Left renal cortex interstitium (tissue), 4 donors: ENCODE measurements around the gene SLC35B2. TPM values are rescaled to one million over a fixed set of nuclear protein-coding genes. Genes with fewer than 3 reads are reported as not detected.

Experiments used
- DNase-seq, 4 donors: peaks; one replicate each; pipeline ENCODE4 v3.0.0-alpha.2; 2013; ENCODE audit warnings: low read depth in 4 of 4, low spot score in 2 of 4, missing footprints in 1 of 4
- polyA plus RNA-seq, 4 donors: library from polyadenylated mRNA; unstranded; fragments of 120-200 nt; gene quantifications; one replicate each; pipeline ENCODE4 v1.2.1, GENCODE V29; 2013; ENCODE audit not compliant: insufficient read length in 4 of 4

Gene SLC35B2
- polyA plus RNA-seq = 10 to 100 TPM; 48.9 to 68.1 (median 58.1) TPM

GRCh38 chr6:44257025-44257752 lies at the start of gene SLC35B2:
SLC35B2 (minus strand) TSS chr6:44257528; CDS start chr6:44257410, 118 bp downstream.
- DNase-seq = peak in 2 of 4 donors; percentile 58 to 61

- no peak for DNase-seq
Measured at GRCh38 chr6:44306710-44307109, 49.4 kb upstream of the SLC35B2 start.

- DNase-seq = no peak
Measured at GRCh38 chr6:44305200-44305725, 47.9 kb upstream of the SLC35B2 start.

GRCh38 chr6:44304282-44305199 lies 47.2 kb upstream of the SLC35B2 start:
- DNase-seq = no peak

- no peak for DNase-seq
Measured at GRCh38 chr6:44303842-44304241, 46.5 kb upstream of the SLC35B2 start.

- DNase-seq = no peak
Measured at GRCh38 chr6:44302856-44303255, 45.5 kb upstream of the SLC35B2 start.

GRCh38 chr6:44301782-44302564 lies 44.6 kb upstream of the SLC35B2 start:
- no peak for DNase-seq

- no peak for DNase-seq
Measured at GRCh38 chr6:44301106-44301505, 43.8 kb upstream of the SLC35B2 start.

- DNase-seq = no peak
Measured at GRCh38 chr6:44300292-44300823, 43.0 kb upstream of the SLC35B2 start.

- no peak for DNase-seq
Measured at GRCh38 chr6:44298864-44299263, 41.5 kb upstream of the SLC35B2 start.

GRCh38 chr6:44298055-44298803 lies 40.9 kb upstream of the SLC35B2 start:
- no peak for DNase-seq

- DNase-seq = no peak
Measured at GRCh38 chr6:44297063-44298038, 40.0 kb upstream of the SLC35B2 start.

- DNase-seq = no peak
Measured at GRCh38 chr6:44294832-44295791, 37.8 kb upstream of the SLC35B2 start.

- DNase-seq = no peak
Measured at GRCh38 chr6:44292661-44293365, 35.5 kb upstream of the SLC35B2 start.

GRCh38 chr6:44291841-44292240 lies 34.5 kb upstream of the SLC35B2 start:
- no peak for DNase-seq

GRCh38 chr6:44289726-44290260 lies 32.5 kb upstream of the SLC35B2 start:
- no peak for DNase-seq
